HG03460 (cell line): ENCODE results near the gene FBXL19.
A peak's percentile ranks its signal among the peaks of the same experiment; 100 is the strongest.

Experiments
- ATAC-seq: cut with Tn5 transposase; IDR thresholded peaks from one replicate; pipeline ENCODE4 v1.9.1; 2021; ENCODE audit not compliant: unreplicated experiment

The FBXL19 gene

GRCh38 chr16:30942426-30942806, 19.0 kb downstream of the FBXL19 start:
- ATAC-seq = no peak

GRCh38 chr16:30944352-30944751, 21.0 kb downstream of the FBXL19 start:
- no peak for ATAC-seq

GRCh38 chr16:30946671-30947540, 23.5 kb downstream of the FBXL19 start:
- ATAC-seq = no peak

GRCh38 chr16:30947541-30947858, 24.1 kb downstream of the FBXL19 start:
- no peak for ATAC-seq

- no peak for ATAC-seq
Measured at GRCh38 chr16:30947859-30948666, 24.7 kb downstream of the FBXL19 start.

- ATAC-seq = peak; percentile 71
Measured at GRCh38 chr16:30948667-30949649, 25.6 kb downstream of the FBXL19 start, which contains the start of gene ORAI3. Gene ORAI3 (plus strand): TSS chr16:30949068. CDS start chr16:30949290, 222 bp downstream.

GRCh38 chr16:30949650-30950515, 26.5 kb downstream of the FBXL19 start:
- ATAC-seq = peak; percentile 50

GRCh38 chr16:30950516-30951065, 27.2 kb downstream of the FBXL19 start:
- no peak for ATAC-seq

GRCh38 chr16:30951193-30951592, 27.8 kb downstream of the FBXL19 start:
- no peak for ATAC-seq

- no peak for ATAC-seq
Measured at GRCh38 chr16:30951750-30952149, 28.4 kb downstream of the FBXL19 start.

- no peak for ATAC-seq
Measured at GRCh38 chr16:30953111-30953510, 29.7 kb downstream of the FBXL19 start.

GRCh38 chr16:30953511-30954124, 30.2 kb downstream of the FBXL19 start:
- ATAC-seq = no peak

GRCh38 chr16:30954993-30955392, 31.6 kb downstream of the FBXL19 start:
- ATAC-seq = no peak

GRCh38 chr16:30956601-30957455, 33.5 kb downstream of the FBXL19 start:
- peak; percentile 47 for ATAC-seq

GRCh38 chr16:30957456-30958174, 34.2 kb downstream of the FBXL19 start, which contains the start of gene SETD1A:
Gene SETD1A (plus strand): TSS chr16:30957754. CDS start chr16:30958732, 978 bp downstream.
- peak; percentile 78 for ATAC-seq

GRCh38 chr16:30958175-30959079, 35.1 kb downstream of the FBXL19 start:
- peak; percentile 32 for ATAC-seq
